ENCODE data around the gene TRIM72.
"Not testable (repeated sequence)": the region's sequence is repeated elsewhere in the genome, so short reads cannot be mapped to it uniquely, and the experiment has no call there.

Gene TRIM72

DNA sequence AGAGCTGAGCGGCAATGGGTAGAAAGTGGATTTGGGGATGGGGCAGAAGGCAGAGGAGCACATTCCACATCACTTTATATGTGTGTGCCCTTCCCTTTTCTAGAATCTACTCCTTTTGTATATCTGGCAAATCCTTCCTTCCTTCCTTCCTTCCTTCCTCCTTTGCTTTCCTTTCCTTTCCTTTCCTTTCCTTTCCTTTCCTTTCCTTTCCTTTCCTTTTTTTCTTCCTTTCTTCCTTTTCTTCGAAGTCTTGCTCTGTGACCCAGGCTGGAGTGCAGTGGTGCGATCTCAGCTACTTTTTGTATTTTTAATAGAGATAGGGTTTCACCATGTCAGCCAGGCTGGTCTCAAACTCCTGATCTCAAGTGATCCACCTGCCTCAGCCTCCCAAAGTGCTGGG, 56.1 kb downstream of the TRIM72 start:
- not testable (repeated sequence) for DNase-seq (ENCODE audit: low spot score in 2 of 2); ATAC-seq (ENCODE audit: low read depth); H3K9me3 Mint-ChIP-seq; H3K4me3 Mint-ChIP-seq; H3K27me3 Mint-ChIP-seq
- Mint-ChIP-seq H3K4me1 (peaks cover 17% of the 10 kb centered on the region), H3K36me3 (peaks cover 40% of the 10 kb centered on the region), H3K27ac (peak overlapping the region; percentile 12)

- Mint-ChIP-seq H3K27ac (no peak overlapping the region), H3K36me3 (peaks cover 42% of the 10 kb centered on the region), H3K4me1 (peaks cover 9% of the 10 kb centered on the region), H3K4me3 (no peak overlapping the region), H3K9me3 (no peaks in the 10 kb centered on the region), H3K27me3 (no peaks in the 10 kb centered on the region)
- no peak for DNase-seq (ENCODE audit: low spot score in 2 of 2)
- no peak for ATAC-seq (ENCODE audit: low read depth)
Observed at GRCh38 chr16:31270795-31271194, 56.9 kb downstream of the TRIM72 start.

GRCh38 chr16:31271621-31272190, 57.8 kb downstream of the TRIM72 start:
- no peak overlapping the region for H3K27ac Mint-ChIP-seq
- H3K9me3 Mint-ChIP-seq = no peaks in the 10 kb centered on the region
- no peak for ATAC-seq (ENCODE audit: low read depth)
- no peak overlapping the region for H3K4me3 Mint-ChIP-seq
- H3K4me1 Mint-ChIP-seq = peaks cover 7% of the 10 kb centered on the region
- no peaks in the 10 kb centered on the region for H3K27me3 Mint-ChIP-seq
- no peak for DNase-seq (ENCODE audit: low spot score in 2 of 2)
- peaks cover 46% of the 10 kb centered on the region for H3K36me3 Mint-ChIP-seq

DNA sequence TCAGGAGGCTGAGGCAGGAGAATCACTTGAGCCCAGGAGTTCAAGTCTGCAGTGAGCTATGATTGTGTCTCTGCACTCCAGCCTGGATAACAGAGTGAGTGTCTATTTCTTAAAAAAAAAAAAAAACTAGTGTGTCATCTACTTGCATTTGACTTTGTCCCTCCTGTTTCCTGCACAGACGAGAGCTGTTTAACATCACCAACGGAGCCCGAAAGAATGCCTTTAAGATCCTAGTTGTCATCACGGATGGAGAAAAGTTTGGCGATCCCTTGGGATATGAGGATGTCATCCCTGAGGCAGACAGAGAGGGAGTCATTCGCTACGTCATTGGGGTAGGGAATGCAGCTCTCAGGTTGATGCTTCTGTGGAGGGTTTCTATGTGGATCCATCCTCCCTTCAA, 59.3 kb downstream of the TRIM72 start:
- Mint-ChIP-seq H3K27me3 (no peaks in the 10 kb centered on the region), H3K36me3 (peaks cover 43% of the 10 kb centered on the region), H3K4me3 (no peak overlapping the region), H3K4me1 (peaks cover 3% of the 10 kb centered on the region), H3K9me3 (no peaks in the 10 kb centered on the region), H3K27ac (no peak overlapping the region)
- no peak for ATAC-seq (ENCODE audit: low read depth)
- DNase-seq (ENCODE audit: low spot score in 2 of 2) = no peak

DNA sequence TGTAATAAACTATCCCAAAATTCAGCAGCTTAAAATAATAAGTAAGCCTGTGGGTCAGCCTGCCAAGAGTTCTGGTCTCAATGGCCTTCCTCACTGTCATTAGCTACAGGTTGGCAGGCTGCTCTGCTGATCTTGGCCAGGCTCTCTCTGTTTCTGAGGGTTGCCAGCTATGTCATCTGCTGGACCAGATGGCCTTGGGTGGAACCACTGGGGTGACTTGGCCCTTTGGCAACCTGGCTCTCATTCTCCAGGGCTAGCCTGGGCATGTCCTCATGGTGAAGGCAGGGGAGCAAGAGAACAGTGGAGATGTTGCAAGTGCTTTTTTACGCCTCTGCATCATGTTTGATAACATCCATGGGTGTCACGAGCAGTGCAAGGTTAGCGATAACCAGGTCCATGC, 59.8 kb downstream of the TRIM72 start:
- Mint-ChIP-seq H3K9me3 (no peaks in the 10 kb centered on the region), H3K4me3 (no peak overlapping the region), H3K27ac (no peak overlapping the region), H3K27me3 (no peaks in the 10 kb centered on the region), H3K36me3 (peaks cover 43% of the 10 kb centered on the region), H3K4me1 (peaks cover under 1% of the 10 kb centered on the region)
- DNase-seq (ENCODE audit: low spot score in 2 of 2) (no peak), ATAC-seq (ENCODE audit: low read depth) (no peak)

DNA sequence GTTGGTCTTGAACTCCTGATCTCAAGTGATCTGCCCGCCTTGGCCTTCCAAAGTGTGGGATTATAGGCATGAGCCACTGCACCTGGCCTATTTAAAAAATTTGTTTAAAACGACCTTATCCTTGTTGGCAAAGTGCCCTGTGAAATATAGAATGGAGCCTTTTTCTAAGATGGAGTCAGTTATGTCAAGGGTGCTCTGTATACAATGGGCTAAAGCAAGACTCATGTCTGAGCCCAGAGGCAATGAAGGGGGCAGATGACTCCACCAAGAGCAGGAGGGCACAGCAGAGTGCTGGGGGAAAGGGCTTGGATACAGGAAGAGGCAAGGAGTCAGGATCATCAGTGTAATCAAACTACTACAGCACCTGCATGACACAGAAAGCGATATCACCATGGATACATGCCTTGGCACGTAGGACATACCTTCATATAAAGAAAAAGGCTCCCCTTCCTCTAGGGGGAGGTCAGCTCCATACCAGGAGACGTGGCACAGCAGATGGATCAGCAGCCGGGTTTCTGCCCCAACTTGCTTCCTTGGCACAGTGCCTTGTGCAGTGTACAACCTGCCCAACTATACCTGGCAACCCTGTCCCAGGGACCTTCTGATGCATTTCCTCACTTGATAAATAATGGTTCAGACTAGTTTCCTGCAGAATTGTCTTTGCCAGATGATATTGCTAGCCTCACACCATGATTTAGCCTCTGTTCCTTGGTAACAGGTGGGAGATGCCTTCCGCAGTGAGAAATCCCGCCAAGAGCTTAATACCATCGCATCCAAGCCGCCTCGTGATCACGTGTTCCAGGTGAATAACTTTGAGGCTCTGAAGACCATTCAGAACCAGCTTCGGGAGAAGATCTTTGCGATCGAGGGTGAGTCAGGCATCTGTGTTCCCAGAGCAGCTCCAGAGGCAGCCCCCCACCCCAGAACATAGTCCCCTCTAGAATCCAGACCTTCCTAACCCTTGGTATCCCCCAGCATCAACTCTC, 61.2 kb downstream of the TRIM72 start:
- no peak for ATAC-seq (ENCODE audit: low read depth)

GRCh38 chr16:31276600-31276999, 62.7 kb downstream of the TRIM72 start:
- Mint-ChIP-seq H3K36me3 (peaks cover 46% of the 10 kb centered on the region), H3K27me3 (no peaks in the 10 kb centered on the region), H3K9me3 (no peaks in the 10 kb centered on the region), H3K4me1 (no peaks in the 10 kb centered on the region), H3K27ac (no peak overlapping the region), H3K4me3 (no peak overlapping the region)
- DNase-seq (ENCODE audit: low spot score in 2 of 2) = no peak
- ATAC-seq (ENCODE audit: low read depth) = no peak

More for the DNA sequence above, 61.2 kb downstream of the TRIM72 start:
- no peaks in the 10 kb centered on the region for H3K27me3 Mint-ChIP-seq
- no peak overlapping the region for H3K27ac Mint-ChIP-seq
- no peak overlapping the region for H3K4me3 Mint-ChIP-seq
- no peaks in the 10 kb centered on the region for H3K4me1 Mint-ChIP-seq
- no peaks in the 10 kb centered on the region for H3K9me3 Mint-ChIP-seq
- DNase-seq (ENCODE audit: low spot score in 2 of 2) = no peak
- peaks cover 44% of the 10 kb centered on the region for H3K36me3 Mint-ChIP-seq

DNA sequence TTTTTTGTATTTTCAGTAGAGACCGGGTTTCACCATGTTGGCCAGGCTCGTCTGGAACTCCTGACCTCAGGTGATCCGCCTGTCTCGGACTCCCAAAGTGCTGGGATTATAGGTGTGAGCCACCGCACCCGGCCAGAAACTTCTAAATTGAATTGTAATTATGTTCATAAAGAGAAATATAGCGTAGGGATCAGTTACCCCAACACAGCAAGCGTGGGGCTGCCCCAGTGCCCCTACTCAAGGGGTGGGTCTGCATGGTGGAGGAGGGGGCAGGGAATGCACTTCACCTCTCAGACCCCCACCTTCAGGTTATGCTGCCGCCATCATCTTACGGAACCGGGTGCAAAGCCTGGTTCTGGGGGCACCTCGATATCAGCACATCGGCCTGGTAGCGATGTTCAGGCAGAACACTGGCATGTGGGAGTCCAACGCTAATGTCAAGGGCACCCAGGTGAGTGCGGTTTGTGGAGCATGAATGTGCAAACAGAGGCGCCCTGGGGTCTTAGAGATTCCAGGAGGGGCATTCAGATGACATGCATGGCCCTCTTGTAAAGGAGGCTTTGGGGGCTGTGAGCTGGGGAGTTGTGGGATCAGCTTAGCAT, 63.8 kb downstream of the TRIM72 start:
- Mint-ChIP-seq H3K9me3 (no peaks in the 10 kb centered on the region), H3K36me3 (peaks cover 48% of the 10 kb centered on the region), H3K4me3 (no peak overlapping the region), H3K27ac (no peak overlapping the region), H3K4me1 (no peaks in the 10 kb centered on the region), H3K27me3 (no peaks in the 10 kb centered on the region)
- ATAC-seq (ENCODE audit: low read depth) (no peak), DNase-seq (ENCODE audit: low spot score in 2 of 2) (no peak)

- DNase-seq (ENCODE audit: low spot score in 2 of 2); H3K4me1 Mint-ChIP-seq; H3K27me3 Mint-ChIP-seq; H3K9me3 Mint-ChIP-seq; ATAC-seq (ENCODE audit: low read depth); H3K4me3 Mint-ChIP-seq; H3K27ac Mint-ChIP-seq: not testable (repeated sequence)
- peaks cover 52% of the 10 kb centered on the region for H3K36me3 Mint-ChIP-seq
Observed at GRCh38 chr16:31278853-31279252, 64.9 kb downstream of the TRIM72 start.
